Measurements from ENCODE around the gene LGALS8. TPM values are rescaled to one million over a fixed set of nuclear protein-coding genes. Genes with fewer than 3 reads are reported as not detected.
"Not testable (repeated sequence)": the region's sequence is repeated elsewhere in the genome, so short reads cannot be mapped to it uniquely, and the experiment has no call there.

LGALS8 gene
- total RNA-seq, result 81.7 TPM
- long read RNA-seq, full-length matches to known transcripts, result 44 of 67 reads
- long read RNA-seq, partial matches to known transcripts, result 9 of 67 reads
- long read RNA-seq, other reads (novel, unspliced or antisense), result 14 of 67 reads

- peak; percentile 97 for ATAC-seq
- Histone ChIP-seq H3K4me1 (peaks cover 9% of the 10 kb centered on the region), H3K9me3 (no peaks in the 10 kb centered on the region), H3K4me3 (peak within 1 kb of the TSS; percentile 93), H3K36me3 (peaks cover 22% of the 10 kb centered on the region), H3K27me3 (no peaks in the 10 kb centered on the region), H3K27ac (peak within 1 kb of the TSS; percentile 86)
- peak; percentile 95 for DNase-seq
- intact Hi-C loops (cut with DNase I), result no loop called here
- TF ChIP-seq, protein P1, sequence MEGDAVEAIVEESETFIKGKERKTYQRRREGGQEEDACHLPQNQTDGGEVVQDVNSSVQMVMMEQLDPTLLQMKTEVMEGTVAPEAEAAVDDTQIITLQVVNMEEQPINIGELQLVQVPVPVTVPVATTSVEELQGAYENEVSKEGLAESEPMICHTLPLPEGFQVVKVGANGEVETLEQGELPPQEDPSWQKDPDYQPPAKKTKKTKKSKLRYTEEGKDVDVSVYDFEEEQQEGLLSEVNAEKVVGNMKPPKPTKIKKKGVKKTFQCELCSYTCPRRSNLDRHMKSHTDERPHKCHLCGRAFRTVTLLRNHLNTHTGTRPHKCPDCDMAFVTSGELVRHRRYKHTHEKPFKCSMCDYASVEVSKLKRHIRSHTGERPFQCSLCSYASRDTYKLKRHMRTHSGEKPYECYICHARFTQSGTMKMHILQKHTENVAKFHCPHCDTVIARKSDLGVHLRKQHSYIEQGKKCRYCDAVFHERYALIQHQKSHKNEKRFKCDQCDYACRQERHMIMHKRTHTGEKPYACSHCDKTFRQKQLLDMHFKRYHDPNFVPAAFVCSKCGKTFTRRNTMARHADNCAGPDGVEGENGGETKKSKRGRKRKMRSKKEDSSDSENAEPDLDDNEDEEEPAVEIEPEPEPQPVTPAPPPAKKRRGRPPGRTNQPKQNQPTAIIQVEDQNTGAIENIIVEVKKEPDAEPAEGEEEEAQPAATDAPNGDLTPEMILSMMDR (IDR thresholded peaks at IDR 0.05), result no peak
These were observed at the start of gene LGALS8 for GRCh38 chr1:236523704-236524141. Gene LGALS8, plus strand, starts transcription at chr1:236523982. Its CDS starts 2,089 bp downstream, at chr1:236526071.

DNA sequence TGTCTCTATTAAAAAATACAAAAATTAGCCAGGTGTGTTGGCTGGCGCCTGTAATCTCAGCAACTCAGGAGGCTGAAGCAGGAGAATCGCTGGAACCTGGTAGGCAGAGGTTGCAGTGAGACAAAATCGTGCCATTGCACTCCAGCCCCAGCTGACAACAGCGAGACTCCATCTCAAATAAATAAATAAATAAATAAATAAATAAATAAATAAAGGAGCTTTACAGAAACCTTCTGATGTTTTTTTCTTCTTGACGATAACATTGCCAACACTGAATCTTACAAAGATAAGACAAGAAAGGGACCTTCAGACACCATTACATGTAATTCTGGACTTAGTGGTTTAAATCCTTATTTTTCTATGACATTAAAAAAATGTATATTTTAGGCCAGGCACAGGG lies 47.8 kb upstream of the LGALS8 start:
- no peak for DNase-seq
- no peak overlapping the region for H3K4me3 ChIP-seq
- H3K27ac ChIP-seq, result no peak overlapping the region
- H3K36me3 ChIP-seq, result no peaks in the 10 kb centered on the region
- no peaks in the 10 kb centered on the region for H3K27me3 ChIP-seq
- no peak for ATAC-seq
- H3K4me1 ChIP-seq, result no peaks in the 10 kb centered on the region
- TF ChIP-seq, protein P1 (IDR thresholded peaks at IDR 0.05), result no peak
- no peaks in the 10 kb centered on the region for H3K9me3 ChIP-seq
- intact Hi-C loops (cut with DNase I), result no loop called here

DNA sequence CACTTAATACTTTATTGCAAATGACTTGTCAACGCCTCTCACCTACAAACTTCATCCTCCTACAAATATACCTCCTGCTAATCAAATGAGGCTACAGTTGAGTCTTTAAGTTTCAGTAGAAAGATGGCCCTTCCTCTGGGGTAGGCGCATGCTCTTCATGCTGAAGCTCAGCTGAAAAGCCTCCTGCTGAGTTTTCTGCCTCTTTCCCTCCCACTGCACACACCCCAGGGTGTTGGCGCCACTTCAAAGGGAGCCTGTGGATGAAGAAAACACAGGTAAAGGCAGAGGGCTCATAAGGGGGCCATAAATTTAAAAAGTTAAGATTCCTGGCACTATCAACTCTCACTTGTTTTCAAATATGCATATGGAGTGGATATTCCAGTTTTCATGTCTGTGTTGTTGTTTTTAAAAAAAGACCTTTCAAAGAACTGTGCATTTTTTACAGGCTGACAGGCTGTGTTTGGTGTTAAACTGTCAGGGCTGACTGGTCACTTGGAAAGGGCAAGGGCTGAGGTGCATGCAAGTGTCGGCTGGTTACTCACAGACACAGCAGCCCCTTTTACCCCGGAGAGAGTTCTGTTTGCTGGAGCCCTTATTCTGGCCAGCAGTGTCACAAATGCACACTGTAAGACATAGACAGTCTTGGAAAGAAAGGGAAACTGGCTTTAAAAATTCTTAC lies 42.9 kb upstream of the LGALS8 start:
- no peak for DNase-seq
- TF ChIP-seq, protein P1 (IDR thresholded peaks at IDR 0.05), result no peak
- no peaks in the 10 kb centered on the region for H3K9me3 ChIP-seq
- no peak overlapping the region for H3K4me3 ChIP-seq
- intact Hi-C loops (cut with DNase I), result no loop called here
- H3K27me3 ChIP-seq, result no peaks in the 10 kb centered on the region
- no peak overlapping the region for H3K27ac ChIP-seq
- no peak for ATAC-seq
- H3K4me1 ChIP-seq, result no peaks in the 10 kb centered on the region
- no peaks in the 10 kb centered on the region for H3K36me3 ChIP-seq

GRCh38 chr1:236484310-236484971 lies 39.3 kb upstream of the LGALS8 start:
- Histone ChIP-seq H3K36me3 (no peaks in the 10 kb centered on the region), H3K9me3 (no peaks in the 10 kb centered on the region), H3K27ac (no peak overlapping the region), H3K27me3 (no peaks in the 10 kb centered on the region), H3K4me3 (no peak overlapping the region), H3K4me1 (no peaks in the 10 kb centered on the region)
- no peak for ATAC-seq
- DNase-seq, result peak; percentile 28
- TF ChIP-seq, protein P1 (IDR thresholded peaks at IDR 0.05), result no peak
- intact Hi-C loops (cut with DNase I), result no loop called here

DNA sequence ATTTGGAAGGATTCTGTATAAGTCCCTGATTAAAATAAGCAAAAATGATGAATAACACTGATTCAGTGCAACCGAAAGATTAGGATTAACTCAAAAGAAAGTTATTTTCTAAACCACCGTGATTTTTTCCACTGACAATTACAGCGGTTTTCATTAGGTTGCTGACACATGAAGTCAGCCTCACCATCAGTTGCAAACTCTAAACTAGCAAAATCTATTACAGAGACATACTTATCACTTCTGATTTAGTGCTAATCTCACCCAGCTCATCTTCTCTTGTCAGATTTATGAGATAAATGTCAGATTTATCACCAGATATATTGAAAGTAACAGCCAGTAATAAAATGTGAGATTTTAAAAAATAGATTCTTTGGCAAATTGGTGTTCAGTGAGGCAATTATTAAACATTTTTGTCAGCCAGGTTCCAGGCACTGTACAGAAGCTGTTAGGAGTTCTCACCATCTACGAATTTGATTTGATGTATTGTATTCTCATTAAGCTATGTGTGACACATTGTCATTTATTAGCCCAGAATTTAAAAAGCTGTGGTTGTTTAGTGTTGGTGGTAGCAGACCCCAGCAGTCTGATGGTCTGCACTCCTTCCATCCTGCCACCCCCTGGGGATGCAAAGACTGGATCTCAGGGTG lies 37.3 kb upstream of the LGALS8 start:
- H3K27me3 ChIP-seq, result no peaks in the 10 kb centered on the region
- H3K27ac ChIP-seq, result no peak overlapping the region
- no peaks in the 10 kb centered on the region for H3K9me3 ChIP-seq
- DNase-seq (no peak), ATAC-seq (no peak)
- H3K4me3 ChIP-seq, result no peak overlapping the region
- intact Hi-C loops (cut with DNase I), result no loop called here
- TF ChIP-seq, protein P1 (IDR thresholded peaks at IDR 0.05), result no peak
- H3K36me3 ChIP-seq, result no peaks in the 10 kb centered on the region
- H3K4me1 ChIP-seq, result no peaks in the 10 kb centered on the region

DNA sequence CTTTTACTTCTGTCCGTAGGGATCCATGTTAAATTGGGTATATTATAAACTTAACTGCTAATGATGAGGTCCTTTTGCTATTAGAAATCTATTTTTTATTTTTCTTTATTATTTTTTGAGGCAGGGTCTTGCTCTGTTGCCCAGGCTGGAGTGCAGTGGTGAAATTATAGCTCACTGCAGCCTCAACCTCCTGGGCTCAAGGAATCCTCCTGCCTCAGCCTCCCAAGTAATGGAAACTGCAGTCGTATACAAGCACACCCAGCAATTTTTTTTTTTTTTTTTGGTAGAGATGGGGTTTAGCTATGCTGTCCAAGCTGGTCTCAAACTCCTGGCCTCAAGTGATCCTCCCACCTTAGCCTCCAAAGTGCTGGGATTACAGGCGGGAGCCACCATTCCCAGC lies 34.6 kb upstream of the LGALS8 start:
- ATAC-seq; DNase-seq; H3K27me3 ChIP-seq; H3K9me3 ChIP-seq; H3K27ac ChIP-seq; H3K4me1 ChIP-seq; intact Hi-C loops (cut with DNase I); H3K36me3 ChIP-seq; H3K4me3 ChIP-seq: not testable (repeated sequence)

Data from upper lobe of right lung (tissue), 1 donor.